CD4-positive, alpha-beta T cell treated with Interleukin-17A for 1 hour (primary cell): Measurements from ENCODE around the gene SEMA3B.
A peak's percentile ranks its signal among the peaks of the same experiment; 100 is the strongest.

Experiments used
- DNase-seq: peaks from one replicate; pipeline ENCODE4 v3.0.0-alpha.2; 2020

The SEMA3B gene

DNA sequence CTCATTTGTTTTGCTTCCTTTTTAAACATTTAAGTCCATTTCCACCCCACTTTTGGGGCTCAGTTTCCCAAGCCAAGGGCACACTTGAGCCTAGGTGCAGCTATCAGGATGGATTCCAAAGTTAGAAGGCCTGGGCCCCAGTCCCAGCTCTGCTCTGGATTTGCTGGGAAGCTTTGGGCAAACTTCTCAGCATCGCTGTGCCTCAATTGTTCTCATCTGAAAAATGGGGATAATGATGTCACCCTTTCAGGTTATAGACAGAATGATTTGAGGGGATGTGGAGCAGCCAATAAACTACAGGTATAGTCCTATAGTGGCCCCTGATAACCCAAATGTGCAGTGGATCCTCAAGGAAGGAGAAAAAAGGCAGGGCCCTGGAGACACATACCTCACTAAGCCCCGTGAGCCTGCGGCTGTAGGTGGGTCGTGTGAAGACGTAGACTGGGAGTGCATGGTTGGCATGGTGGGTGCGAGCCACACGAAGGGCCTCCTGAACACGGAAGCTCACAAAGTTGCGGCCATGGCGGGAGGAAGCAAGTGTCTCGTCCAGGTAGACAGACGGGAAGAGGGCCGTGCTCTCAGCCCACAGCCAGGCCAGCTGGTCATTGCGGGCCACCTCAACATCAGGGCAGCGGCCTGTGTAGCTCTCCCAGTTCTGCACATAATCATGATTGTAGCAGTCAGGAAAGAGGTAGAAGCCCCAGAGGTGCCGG lies 50.4 kb downstream of the SEMA3B start:
- no peak for DNase-seq

DNA sequence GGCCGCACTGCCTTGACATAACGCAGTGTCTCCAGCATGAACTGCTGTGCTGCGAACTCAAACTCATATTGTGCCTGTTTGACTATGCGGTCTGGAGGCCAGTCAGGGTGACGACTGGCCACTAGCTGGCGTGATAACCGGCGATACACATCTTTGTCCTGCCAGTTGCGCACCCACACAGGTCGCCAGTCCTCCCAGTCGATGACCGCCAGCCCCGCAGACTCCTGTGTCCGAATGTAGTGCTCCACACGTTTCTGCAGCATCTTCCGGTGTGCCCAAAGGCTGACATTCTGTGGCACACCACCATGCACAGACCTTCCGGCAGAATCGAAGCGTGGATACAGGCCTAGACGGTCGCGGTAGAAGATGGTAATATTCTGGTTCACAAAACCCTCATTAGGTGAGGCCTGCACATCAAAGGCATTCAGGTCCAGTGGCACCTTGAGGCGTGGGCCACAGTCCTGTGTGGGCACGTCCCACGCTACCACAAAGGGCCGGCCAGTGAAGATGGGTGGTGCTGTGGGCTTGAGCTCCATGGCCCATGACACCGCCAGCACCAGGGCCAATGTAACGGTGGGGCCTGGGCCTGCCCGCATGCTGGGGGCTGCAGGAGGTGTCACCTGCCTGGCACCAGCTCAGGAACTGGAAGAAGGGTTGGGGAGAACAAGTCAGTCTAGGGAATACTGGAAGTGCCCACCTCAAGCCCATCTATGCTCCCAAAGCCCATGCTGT lies 51.1 kb downstream of the SEMA3B start:
- DNase-seq: no peak

DNA sequence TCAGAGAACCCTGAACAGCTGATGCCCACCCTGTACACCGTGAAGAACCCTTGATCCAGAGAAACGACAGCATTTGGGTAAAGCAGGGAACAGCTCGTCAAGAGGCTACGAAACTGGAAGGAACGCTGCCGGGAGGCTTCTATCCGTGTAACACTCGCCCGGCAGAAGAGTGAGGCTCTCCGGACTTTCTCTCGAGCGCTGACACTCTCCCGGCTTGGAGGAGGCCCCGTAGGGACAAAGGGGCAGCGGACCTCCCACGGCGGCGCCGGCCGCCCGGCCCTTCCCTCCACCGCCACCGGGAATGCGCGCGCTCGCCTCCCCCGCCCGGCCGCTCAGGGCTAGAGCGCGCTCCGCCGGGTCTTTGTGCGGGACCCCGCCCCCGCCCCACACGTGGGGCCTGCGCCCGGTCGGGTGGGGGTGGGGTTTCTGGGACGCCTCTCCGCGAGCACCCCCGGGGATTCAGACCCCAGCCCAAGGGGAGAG lies 51.9 kb downstream of the SEMA3B start:
- DNase-seq: no peak

DNA sequence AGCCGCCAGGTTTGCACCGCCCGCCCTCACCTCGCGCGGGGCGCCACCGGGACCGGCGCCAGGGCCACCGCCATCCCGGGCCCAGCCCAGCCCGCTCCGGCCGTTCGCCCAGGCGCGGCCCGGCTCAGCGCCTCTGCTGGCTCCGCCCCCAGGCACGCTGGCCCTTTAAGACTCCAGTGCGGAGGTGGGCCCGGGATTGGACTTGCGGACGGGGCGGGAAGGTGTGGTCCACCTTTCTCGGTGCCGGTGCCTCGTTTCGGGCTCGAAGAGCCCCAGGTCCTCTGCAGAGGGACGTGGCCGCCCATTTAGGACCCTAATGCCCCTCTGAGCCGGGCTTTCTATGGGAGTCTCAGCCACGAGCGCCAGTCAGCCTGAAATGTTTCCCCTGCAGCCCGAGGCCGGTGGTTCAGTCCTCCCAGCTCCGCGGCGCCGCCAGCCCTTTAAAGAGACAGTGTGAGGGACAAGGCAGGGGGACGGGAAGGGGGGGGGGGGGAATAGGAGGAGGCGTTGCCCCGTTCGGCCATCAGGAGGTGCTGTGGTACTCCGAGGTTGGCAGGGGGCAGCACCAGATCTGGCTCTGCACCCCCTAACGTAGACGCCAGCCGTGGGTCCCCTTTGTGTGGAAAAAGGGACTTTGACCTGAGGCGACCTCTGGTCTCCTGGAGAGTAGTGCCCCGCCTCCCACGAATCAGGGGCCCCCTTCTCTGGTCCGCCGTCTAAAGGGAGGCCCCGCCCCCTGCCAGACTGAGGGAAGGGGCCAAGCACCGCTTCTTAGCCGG lies 52.6 kb downstream of the SEMA3B start:
- DNase-seq: peak; percentile 87

DNA sequence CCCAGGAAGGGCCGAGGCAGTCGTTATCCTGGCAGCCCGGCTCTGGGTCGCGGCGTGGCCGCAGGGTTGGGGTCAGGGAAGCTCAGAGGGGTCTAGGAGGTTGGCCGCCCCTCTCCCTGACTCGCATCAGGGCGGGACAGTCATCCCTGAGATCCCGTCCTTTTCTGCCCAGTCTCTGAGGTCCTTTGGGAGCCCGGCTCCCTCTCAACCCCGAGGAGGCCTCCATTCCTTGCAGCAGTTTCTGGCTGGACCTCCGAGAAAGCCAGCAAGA lies 53.1 kb downstream of the SEMA3B start:
- no peak for DNase-seq

DNA sequence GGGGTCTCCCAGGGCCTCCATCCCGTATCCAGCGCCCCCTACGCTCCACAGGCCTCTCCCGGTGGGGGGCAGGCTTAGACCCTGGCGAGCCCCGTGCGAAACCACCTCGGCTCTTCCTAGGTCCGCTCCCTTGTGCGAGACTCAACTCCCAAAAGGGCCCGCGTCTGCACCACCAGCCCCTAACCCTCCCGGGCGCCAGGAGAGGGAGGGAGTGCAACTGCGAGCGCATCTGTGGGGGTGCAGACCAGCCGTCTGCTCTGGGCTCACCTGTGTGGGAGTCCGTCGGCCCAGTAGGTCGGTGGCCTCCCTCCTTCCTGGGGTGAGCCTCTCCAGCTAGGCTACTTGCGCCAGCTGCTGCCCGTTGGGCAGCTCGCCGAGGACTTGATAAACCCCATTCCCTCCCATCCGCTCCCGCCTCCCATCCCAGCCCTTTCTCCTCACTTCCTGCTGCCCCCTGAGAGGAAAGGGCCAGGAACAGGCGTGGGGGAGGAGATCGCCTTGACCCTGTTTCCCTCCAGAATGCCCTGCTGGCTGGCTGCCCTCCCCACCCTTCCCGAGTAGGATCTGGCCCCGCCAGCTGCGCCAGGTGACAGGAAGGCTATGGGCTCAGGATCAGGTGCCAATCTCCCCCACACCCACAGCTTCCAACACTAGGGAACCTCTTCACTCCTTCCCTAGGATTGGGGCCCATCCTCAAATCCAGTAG lies 53.6 kb downstream of the SEMA3B start, which contains the start of gene HYAL2:
HYAL2 (minus strand) TSS at position 360 of the 706 bp plus-strand sequence. CDS start 2,256 bp downstream, outside the sequence.
- no peak for DNase-seq

DNA sequence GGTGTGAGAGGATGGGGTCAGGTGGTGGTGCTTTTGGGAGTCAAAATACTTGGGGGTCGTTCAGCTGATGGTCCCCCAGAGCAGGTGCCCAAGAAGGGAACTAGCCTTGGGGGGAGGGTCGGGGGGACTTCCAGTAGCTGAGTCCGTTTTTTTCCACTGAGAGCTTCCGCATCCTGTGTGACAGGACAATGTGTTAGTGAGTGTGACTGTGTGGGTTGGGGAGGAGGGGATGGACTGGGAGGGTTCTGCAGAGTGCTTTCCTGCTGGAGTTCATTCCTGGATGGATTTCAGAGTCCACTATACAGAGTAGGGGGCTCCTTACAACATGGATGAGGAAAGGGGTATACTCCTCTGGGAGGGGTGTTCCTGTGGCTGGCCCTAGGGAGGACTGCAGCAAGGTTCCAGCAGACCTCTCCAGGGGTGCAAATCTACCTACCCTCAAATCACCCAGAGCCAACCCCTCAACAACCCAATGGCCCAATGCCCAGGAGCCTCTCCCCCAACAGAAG lies 54.2 kb downstream of the SEMA3B start:
- DNase-seq: no peak

DNA sequence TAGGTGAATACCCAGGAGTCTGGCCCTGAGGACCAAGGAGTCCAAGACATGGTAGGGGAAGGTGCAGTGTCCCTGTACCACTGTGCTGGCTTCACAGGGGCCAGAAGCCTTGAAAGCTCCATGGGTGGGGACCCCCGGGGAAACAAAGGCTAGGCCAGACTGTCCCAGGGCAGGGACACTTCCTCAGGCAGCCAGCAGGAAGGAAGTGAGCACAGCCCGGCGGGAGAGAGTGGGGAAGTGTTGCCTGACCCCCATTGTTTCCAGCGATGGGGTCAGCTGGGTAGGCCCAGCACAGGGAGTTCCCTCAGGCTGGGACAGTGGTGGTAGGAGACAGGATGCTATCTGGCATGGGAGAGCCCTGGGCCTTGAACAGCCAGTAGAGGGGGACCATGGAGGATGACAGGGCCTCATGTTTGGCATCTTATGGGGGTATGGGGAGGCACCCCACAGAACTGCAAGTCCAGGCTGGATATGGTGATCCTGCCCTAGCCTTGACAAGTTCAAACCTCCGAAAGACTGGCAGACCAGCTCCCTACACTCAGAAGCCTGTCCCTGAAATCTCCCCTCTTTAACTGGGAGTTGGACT lies 54.8 kb downstream of the SEMA3B start:
- DNase-seq: no peak

DNA sequence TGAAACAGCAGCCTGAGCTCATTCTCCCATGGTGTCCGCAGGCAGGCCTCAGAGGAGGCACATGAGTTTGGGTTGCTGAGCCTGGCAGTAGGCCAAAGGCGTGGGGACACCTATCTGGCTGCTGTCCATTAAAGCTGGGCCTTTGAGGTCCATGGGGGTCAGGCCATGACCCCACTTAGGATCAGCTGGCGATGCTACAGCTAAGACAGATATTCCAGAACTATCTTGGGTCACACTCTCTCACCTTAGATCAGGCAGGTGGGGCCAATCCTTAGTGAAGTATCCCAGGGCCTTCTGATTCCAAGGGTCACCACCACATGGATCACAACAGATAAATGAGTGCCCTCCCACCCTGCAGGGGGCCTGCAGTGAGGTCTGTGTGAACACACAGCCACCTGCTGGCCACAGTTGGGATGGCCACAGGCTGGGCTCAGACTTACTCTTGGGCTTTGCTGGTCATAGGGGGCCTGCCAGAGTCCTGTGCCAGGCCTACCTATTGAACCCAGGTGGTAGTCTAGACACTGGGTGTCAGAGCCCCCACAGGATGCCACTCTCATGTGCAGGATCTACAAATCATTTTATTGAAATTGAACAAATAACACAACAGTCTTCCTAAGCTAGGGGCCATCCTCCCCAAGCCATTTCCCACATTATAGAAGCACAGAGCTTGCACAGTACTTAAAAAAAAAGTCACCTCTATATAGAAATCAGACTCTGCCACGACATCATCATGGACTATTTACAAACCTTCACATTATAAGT lies 55.6 kb downstream of the SEMA3B start:
- DNase-seq: peak; percentile 72

DNA sequence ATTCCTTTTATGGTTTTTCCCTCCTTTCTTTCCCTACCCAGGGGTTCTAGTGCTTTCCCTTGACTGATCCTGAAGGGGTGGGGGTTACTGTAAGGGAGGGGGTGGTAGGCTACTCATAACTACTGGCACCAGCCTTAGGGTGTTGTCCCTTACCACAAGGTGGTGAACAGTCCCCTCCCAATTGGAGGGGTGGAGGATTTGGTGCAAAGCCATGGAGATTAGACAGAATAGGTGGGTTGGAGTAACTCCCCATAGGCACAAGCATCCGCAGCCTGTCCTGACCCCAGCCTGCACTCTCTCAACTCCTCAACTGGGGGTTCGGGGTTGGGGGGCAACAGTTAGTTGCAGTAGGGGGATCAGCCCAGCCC lies 56.1 kb downstream of the SEMA3B start:
- DNase-seq: no peak

DNA sequence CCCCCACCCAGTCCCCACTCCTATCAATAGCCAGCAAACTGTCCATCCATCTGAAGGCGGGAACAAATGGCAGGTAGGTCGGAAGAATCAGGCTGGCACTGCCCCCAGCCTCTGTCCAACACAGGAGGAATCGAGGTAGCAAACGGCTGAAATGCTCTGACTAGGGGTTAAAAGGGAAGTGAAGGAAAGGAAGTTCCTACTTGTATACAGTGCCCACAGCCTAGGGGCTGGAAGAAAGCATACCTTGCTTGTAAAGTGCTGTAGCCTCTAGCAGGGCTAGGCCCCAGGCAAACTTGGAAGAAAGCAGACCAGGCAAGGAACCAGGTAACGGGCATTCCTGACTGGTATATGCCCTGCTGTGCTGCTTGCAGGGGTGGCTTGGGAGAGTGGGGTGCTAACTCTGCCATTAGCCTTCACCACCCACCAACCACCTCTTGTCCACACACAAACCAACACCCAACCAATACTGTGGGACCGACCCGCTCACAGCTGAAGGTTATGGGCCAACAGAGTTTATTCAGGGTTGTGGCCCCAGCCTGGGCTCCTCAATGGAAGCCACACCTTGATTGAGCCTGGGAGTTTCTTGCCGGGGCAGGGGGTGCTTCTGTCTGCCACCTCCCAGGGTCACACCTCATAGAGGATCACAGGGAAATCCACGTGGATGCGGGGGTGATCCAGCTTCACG lies 56.7 kb downstream of the SEMA3B start:
- DNase-seq: no peak

DNA sequence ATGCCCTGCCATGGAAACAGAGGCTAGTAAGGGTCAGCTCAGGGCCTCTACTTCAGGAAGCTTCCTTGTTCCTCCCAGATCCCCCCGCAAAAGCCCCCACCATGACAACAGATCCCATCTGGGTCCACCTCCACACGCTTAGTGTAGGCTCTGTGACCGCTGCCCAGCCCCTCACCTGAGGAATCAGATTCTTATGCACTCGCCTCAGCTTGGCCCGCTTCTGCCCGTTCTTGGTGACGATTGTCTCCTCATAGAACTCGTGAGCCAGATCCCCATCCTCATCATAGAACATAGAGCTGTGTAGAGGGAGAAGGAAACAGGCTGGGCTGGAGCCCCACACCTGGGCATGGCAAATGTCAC lies 57.2 kb downstream of the SEMA3B start:
- DNase-seq: no peak

DNA sequence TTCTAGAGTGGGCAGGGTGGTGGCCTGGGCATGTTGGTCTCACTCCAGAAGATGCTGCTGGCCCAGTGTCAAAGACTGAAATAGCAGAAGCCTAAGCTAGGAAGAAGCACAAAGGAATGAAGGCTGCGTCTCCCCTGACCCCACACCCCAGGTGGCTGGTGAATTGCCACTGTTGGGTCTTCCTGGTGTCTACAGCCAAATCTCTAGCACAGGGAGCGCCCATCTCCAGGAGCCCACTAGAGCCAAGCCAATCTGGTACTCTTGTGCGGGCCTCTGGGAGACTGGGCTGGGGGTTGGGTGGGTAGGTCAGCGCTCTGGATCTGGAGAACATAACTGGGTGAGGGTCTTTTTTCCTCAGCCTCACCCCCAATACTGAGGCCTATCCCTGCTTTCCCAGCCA lies 58.2 kb downstream of the SEMA3B start:
- DNase-seq: no peak
